Stimulated activated CD4-positive, alpha-beta T cell treated with anti-CD3 and anti-CD28 coated beads, Interleukin-4, amount 100 ng/mL, for 48 hours (primary cell): ENCODE results near the gene UNCX.
"Not testable (repeated sequence)": the region's sequence is repeated elsewhere in the genome, so short reads cannot be mapped to it uniquely, and the experiment has no call there.

ENCODE experiments used
- DNase-seq, 2 donors: peaks; one replicate each; pipeline ENCODE4 v3.0.0-alpha.2; 2020; ENCODE audit warnings: low read depth in 2 of 2

The UNCX gene

GRCh38 chr7:1276626-1277175 is 44.0 kb downstream of the UNCX start:
- no peak for DNase-seq

GRCh38 chr7:1278543-1278942 is 45.9 kb downstream of the UNCX start:
- DNase-seq, result no peak

- no peak for DNase-seq
These were observed 46.4 kb downstream of the UNCX start for GRCh38 chr7:1279041-1279440.

- not testable (repeated sequence) for DNase-seq
These were observed 47.2 kb downstream of the UNCX start for GRCh38 chr7:1279895-1280294.

GRCh38 chr7:1281068-1281467 is 48.4 kb downstream of the UNCX start:
- DNase-seq, result no peak

- no peak for DNase-seq
These were observed 50.0 kb downstream of the UNCX start for GRCh38 chr7:1282679-1283078.

GRCh38 chr7:1283337-1283736 is 50.7 kb downstream of the UNCX start:
- DNase-seq, result no peak

- DNase-seq, result no peak
These were observed 51.5 kb downstream of the UNCX start for GRCh38 chr7:1283941-1284742.

GRCh38 chr7:1284743-1285458 is 52.2 kb downstream of the UNCX start:
- no peak for DNase-seq

- no peak for DNase-seq
These were observed 53.1 kb downstream of the UNCX start for GRCh38 chr7:1285556-1286301.
